Thoracic aorta (tissue), 2 donors: ENCODE data around the gene PDZRN4. TPM values are rescaled to one million over a fixed set of nuclear protein-coding genes. Genes with fewer than 3 reads are reported as not detected.

Experiments used
- ATAC-seq: fragments of 150-250 bp; one replicate; pipeline ENCODE4 v1.8.0; 2017; ENCODE audit warnings: low read depth; ENCODE audit not compliant: insufficient number of reproducible peaks, low FRiP score
- DNase-seq: peaks from one replicate; pipeline ENCODE4 v3.0.0-alpha.2; 2020; ENCODE audit warnings: low spot score
- H3K27ac ChIP-seq, 2 donors: fragments of 200-600 bp; sonication (generic); 1 replicate in 1 of 2; 2 replicates in 1 of 2; pipeline ENCODE4 v1.5.1; 2016; ENCODE audit warnings: mild to moderate bottlenecking in 2 of 2, moderate library complexity in 2 of 2
- H3K27me3 ChIP-seq: fragments of 200-600 bp; sonication (generic); replicated peaks from 2 replicates; pipeline ENCODE4 v1.6.0; 2016; ENCODE audit warnings: mild to moderate bottlenecking; ENCODE audit not compliant: insufficient read depth
- H3K36me3 ChIP-seq: fragments of 200-600 bp; sonication (generic); one replicate; pipeline ENCODE4 v1.5.1; 2016
- H3K4me1 ChIP-seq, 2 donors: fragments of 200-600 bp; sonication (generic); 1 replicate in 1 of 2; 2 replicates in 1 of 2; pipeline versions ENCODE4 v1.5.1 to v1.6.0; 2016; ENCODE audit warnings: low read depth in 2 of 2, mild to moderate bottlenecking in 1 of 2; ENCODE audit not compliant: control insufficient read depth in 1 of 2
- H3K4me3 ChIP-seq: fragments of 200-600 bp; sonication (generic); 2 replicates; pipeline ENCODE4 v1.5.1; 2016; ENCODE audit warnings: mild to moderate bottlenecking
- H3K9me3 ChIP-seq: fragments of 200-600 bp; sonication (generic); 2 replicates; pipeline ENCODE4 v1.5.1; 2016
- total RNA-seq, 2 donors: library from RNA; depleted of rRNA; stranded (reverse); fragments of >200 nt; gene quantifications; one replicate each; pipeline versions ENCODE4 v1.1.0 to v1.2.3, GENCODE V29; 2016
- TF ChIP-seq, protein P1 (sequence below): fragments of 200-600 bp; sonication (generic); IDR thresholded peaks from one replicate; pipeline ENCODE4 v1.5.1; 2019; ENCODE audit warnings: antibody characterized with exemption

PDZRN4 gene
- total RNA-seq, 2 donors from 2014 or later, result 6.1 to 12.5 TPM

- ATAC-seq (no peak), DNase-seq (no peak)
- TF ChIP-seq, protein P1, sequence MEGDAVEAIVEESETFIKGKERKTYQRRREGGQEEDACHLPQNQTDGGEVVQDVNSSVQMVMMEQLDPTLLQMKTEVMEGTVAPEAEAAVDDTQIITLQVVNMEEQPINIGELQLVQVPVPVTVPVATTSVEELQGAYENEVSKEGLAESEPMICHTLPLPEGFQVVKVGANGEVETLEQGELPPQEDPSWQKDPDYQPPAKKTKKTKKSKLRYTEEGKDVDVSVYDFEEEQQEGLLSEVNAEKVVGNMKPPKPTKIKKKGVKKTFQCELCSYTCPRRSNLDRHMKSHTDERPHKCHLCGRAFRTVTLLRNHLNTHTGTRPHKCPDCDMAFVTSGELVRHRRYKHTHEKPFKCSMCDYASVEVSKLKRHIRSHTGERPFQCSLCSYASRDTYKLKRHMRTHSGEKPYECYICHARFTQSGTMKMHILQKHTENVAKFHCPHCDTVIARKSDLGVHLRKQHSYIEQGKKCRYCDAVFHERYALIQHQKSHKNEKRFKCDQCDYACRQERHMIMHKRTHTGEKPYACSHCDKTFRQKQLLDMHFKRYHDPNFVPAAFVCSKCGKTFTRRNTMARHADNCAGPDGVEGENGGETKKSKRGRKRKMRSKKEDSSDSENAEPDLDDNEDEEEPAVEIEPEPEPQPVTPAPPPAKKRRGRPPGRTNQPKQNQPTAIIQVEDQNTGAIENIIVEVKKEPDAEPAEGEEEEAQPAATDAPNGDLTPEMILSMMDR, result no peak
- no peak overlapping the region for H3K27ac ChIP-seq
- no peaks in the 10 kb centered on the region for H3K9me3 ChIP-seq
- H3K36me3 ChIP-seq, result no peaks in the 10 kb centered on the region
- H3K4me3 ChIP-seq, result no peak overlapping the region
- H3K27me3 ChIP-seq, result no peaks in the 10 kb centered on the region
- no peaks in the 10 kb centered on the region for H3K4me1 ChIP-seq
Observed at GRCh38 chr12:41439801-41440200, 251.7 kb downstream of the PDZRN4 start.

GRCh38 chr12:41441180-41441579, 253.1 kb downstream of the PDZRN4 start:
- H3K36me3 ChIP-seq, result no peaks in the 10 kb centered on the region
- TF ChIP-seq, protein P1, result no peak
- H3K27ac ChIP-seq, result no peak overlapping the region
- no peak overlapping the region for H3K4me3 ChIP-seq
- H3K4me1 ChIP-seq, result no peaks in the 10 kb centered on the region
- no peaks in the 10 kb centered on the region for H3K27me3 ChIP-seq
- DNase-seq, result no peak
- no peaks in the 10 kb centered on the region for H3K9me3 ChIP-seq
- no peak for ATAC-seq

GRCh38 chr12:41442896-41443295, 254.8 kb downstream of the PDZRN4 start:
- no peak overlapping the region for H3K27ac ChIP-seq
- H3K4me3 ChIP-seq, result no peak overlapping the region
- no peak for DNase-seq
- TF ChIP-seq, protein P1, result no peak
- ATAC-seq, result no peak
- no peaks in the 10 kb centered on the region for H3K27me3 ChIP-seq
- H3K4me1 ChIP-seq, result no peaks in the 10 kb centered on the region
- no peaks in the 10 kb centered on the region for H3K36me3 ChIP-seq
- H3K9me3 ChIP-seq, result no peaks in the 10 kb centered on the region

DNA sequence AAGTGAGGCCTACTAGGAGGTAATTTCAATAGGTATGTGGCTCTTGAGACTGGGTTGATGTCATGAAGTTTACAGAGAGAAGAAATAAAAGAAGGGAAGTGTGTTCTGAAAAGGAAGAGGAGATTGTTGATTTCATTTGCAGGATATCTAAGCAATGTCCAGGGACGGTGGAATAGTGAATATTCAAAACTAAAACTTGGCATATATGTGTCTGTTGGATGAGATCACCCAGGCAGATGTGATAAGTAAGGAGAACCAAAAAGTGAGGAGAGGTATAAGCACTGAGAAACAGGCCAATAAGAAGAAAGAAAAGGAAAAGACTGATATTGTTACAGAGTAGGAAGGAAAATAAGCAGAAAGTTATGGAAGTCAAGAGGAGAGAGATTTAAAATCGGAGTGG, 255.6 kb downstream of the PDZRN4 start:
- DNase-seq, result no peak
- Histone ChIP-seq H3K27ac (no peak overlapping the region), H3K9me3 (no peaks in the 10 kb centered on the region), H3K4me3 (no peak overlapping the region), H3K36me3 (no peaks in the 10 kb centered on the region), H3K4me1 (no peaks in the 10 kb centered on the region), H3K27me3 (no peaks in the 10 kb centered on the region)
- ATAC-seq, result no peak
- TF ChIP-seq, protein P1, result no peak

DNA sequence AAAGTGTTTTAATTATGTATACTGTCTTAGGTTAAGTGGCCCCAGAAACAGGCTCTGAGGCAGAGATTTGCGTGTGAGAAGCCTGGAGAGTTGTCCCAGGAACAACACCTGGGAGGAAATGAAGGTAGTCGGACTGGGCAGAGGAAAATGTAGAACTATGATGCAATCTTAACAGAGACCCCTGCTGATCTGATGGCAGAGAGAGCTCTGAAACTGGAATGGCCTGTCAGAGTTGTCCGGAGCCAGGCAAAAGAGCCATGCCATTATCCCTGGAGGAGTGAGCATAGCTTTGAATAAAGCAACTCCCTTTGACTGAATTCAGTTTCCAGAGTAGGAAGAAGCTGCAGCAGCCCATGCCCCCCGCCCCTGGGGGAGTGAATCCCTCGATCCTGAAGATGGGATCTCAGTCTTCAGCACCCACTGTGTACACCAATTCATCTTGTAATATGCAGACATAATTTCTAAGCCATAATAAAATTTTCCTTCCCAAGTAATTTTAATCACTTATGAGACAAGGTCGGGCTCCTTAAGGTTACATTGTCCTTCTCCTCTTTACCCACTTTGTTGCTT, 264.8 kb downstream of the PDZRN4 start:
- TF ChIP-seq, protein P1, result no peak
- DNase-seq (no peak), ATAC-seq (no peak)

More for the DNA sequence above, 264.8 kb downstream of the PDZRN4 start:
- no peaks in the 10 kb centered on the region for H3K9me3 ChIP-seq
- H3K36me3 ChIP-seq, result no peaks in the 10 kb centered on the region
- H3K27me3 ChIP-seq, result no peaks in the 10 kb centered on the region
- H3K4me1 ChIP-seq, result no peaks in the 10 kb centered on the region
- no peak overlapping the region for H3K27ac ChIP-seq
- H3K4me3 ChIP-seq, result no peak overlapping the region
